ENCODE results near the gene IL17RE. TPM values are rescaled to one million over a fixed set of nuclear protein-coding genes. Genes with fewer than 3 reads are reported as not detected.
A peak's percentile ranks its signal among the peaks of the same experiment; 100 is the strongest.

IL17RE gene
- total and polyA plus RNA-seq, 2 of the 13 experiments (the other 11 are each of a cell fraction or from before 2014, with no cell fraction given): 14.5 to 24.1 TPM

GRCh38 chr3:9946112-9947024, 43.7 kb downstream of the IL17RE start:
- H3K4me3 ChIP-seq (replicated peaks in 1 of 3; ENCODE audit: insufficient read depth in 1 of 3, low read depth in 2 of 3, low read length in 3 of 3): peak overlapping the region; percentile 51 to 85 (median 77)
- DNase-seq (ENCODE audit: low spot score): peak; percentile 74
- peak; percentile 52 for FAIRE-seq
- H3K9me3 ChIP-seq (ENCODE audit: low read length): no peaks in the 10 kb centered on the region
- H2AFZ ChIP-seq (ENCODE audit: low read length): no peak overlapping the region
- H3K9ac ChIP-seq (ENCODE audit: insufficient read depth, low read depth, low read length): peak overlapping the region; percentile 83
- CTCF ChIA-PET (ENCODE audit: low intra/inter-chr PET ratio, low total read pairs): interaction anchor here (0.7 to 2.5 kb wide), 5 partner anchors 13 to 84 kb away, joined by 3 to 14 read pairs (median 3); partner anchors contain the start of genes CRELD1 and FANCD2
- no TSS peak for BruUV-seq (replicated peaks)
- H4K20me1 ChIP-seq (ENCODE audit: insufficient read depth, low read length): no peaks in the 10 kb centered on the region
- intact Hi-C loops (cut with micrococcal nuclease; ENCODE audit: unreplicated experiment): loop anchor here (1.0 to 10.0 kb wide), 4 partner anchors 14 to 84 kb away; partner anchors contain the start of genes CRELD1 and IL17RE
- H3K27me3 ChIP-seq (ENCODE audit: control insufficient read depth in 1 of 2, insufficient read depth in 2 of 2, low read length in 2 of 2): no peaks in the 10 kb centered on the region
- peaks cover 3% of the 10 kb centered on the region for H3K79me2 ChIP-seq (ENCODE audit: insufficient read depth, low read length)
- 9% methylated on average over 13 of the region's 90 CpGs for WGBS (ENCODE audit: low lambda C conversion rate)
- POLR2A ChIA-PET: interaction anchor here (0.8 to 2.6 kb wide), 31 partner anchors 9 to 346 kb away, joined by 3 to 124 read pairs (median 5); partner anchors contain the start of genes ARPC4, CAMK1, CRELD1 and EMC3
- H3K4me2 ChIP-seq (ENCODE audit: low read depth, low read length): peak overlapping the region; percentile 95
- in situ Hi-C loops (cut with HindIII; ENCODE audit: extremely low pct_ligation_motif_present, low pct_unique_long_range_greater_than_20kb): no loop called here
- peaks cover 2 to 5% of the 10 kb centered on the region in 2 experiments; a peak in 3 of 5 replicates for H3K36me3 ChIP-seq (replicated peaks in 1 of 2; ENCODE audit: control insufficient read depth in 1 of 2, insufficient read depth in 2 of 2, low read length in 2 of 2)
- H3K4me1 ChIP-seq (ENCODE audit: insufficient read depth, low read length): peaks cover 27% of the 10 kb centered on the region
- H3K27ac ChIP-seq (ENCODE audit: extremely low read length, insufficient read depth, low read length): peak overlapping the region; percentile 70
- ATAC-seq: peak; percentile 87
- TF ChIP-seq, protein P1, sequence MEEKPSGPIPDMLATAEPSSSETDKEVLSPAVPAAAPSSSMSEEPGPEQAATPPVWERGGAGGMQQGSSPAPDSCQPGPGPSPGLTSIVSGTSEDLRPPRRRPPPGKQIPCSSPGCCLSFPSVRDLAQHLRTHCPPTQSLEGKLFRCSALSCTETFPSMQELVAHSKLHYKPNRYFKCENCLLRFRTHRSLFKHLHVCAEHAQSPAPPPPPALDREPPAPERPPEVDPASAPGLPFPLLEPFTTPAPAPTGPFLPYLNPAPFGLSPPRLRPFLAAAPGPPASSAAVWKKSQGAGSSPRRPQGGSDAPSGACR (CRISPR knock-in tag; IDR thresholded peaks at IDR 0.05): peak; percentile 60; the same call in 1 of the 2 replicates
- TF ChIP-seq, protein P2, sequence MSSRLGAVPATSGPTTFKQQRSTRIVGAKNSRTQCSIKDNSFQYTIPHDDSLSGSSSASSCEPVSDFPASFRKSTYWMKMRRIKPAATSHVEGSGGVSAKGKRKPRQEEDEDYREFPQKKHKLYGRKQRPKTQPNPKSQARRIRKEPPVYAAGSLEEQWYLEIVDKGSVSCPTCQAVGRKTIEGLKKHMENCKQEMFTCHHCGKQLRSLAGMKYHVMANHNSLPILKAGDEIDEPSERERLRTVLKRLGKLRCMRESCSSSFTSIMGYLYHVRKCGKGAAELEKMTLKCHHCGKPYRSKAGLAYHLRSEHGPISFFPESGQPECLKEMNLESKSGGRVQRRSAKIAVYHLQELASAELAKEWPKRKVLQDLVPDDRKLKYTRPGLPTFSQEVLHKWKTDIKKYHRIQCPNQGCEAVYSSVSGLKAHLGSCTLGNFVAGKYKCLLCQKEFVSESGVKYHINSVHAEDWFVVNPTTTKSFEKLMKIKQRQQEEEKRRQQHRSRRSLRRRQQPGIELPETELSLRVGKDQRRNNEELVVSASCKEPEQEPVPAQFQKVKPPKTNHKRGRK (CRISPR knock-in tag; IDR thresholded peaks at IDR 0.05): no peak; the same call in 1 of the 2 replicates
- TF ChIP-seq POLR2AphosphoS5 (IDR thresholded peaks at IDR 0.05; ENCODE audit: low read depth, low read length) (peak; percentile 65), ZNF746 (CRISPR knock-in tag; IDR thresholded peaks at IDR 0.05) (no peak; the same call in 1 of the 2 replicates), ZFP82 (CRISPR knock-in tag; IDR thresholded peaks at IDR 0.05; ENCODE audit: borderline replicate concordance) (peak; percentile 10; the same call in 1 of the 2 replicates), DRAP1 (CRISPR knock-in tag; IDR thresholded peaks at IDR 0.05) (no peak), ZSCAN9 (CRISPR knock-in tag; IDR thresholded peaks at IDR 0.05; ENCODE audit: borderline replicate concordance) (peak; percentile 22; the same call in 1 of the 2 replicates), POGZ (CRISPR knock-in tag; IDR thresholded peaks at IDR 0.05) (peak; percentile 79; the same call in 1 of the 2 replicates), PHF5A (CRISPR knock-in tag; IDR thresholded peaks at IDR 0.05; ENCODE audit: low read depth, unreplicated experiment) (no peak), SP140L (CRISPR knock-in tag; IDR thresholded peaks at IDR 0.05; ENCODE audit: borderline replicate concordance) (no peak), PHF21A (CRISPR knock-in tag; IDR thresholded peaks at IDR 0.05) (peak; percentile 87), KLF15 (CRISPR knock-in tag; IDR thresholded peaks at IDR 0.05; ENCODE audit: borderline replicate concordance) (no peak), RFX1 (IDR thresholded peaks at IDR 0.05) (no peak), SAFB2 (CRISPR knock-in tag; IDR thresholded peaks at IDR 0.05; ENCODE audit: borderline replicate concordance, low read depth) (no peak), ZNF44 (CRISPR knock-in tag; IDR thresholded peaks at IDR 0.05) (no peak), PPARG (CRISPR knock-in tag; conservative IDR thresholded peaks at IDR 0.05) (peak; percentile 36; the same call in 1 of the 2 replicates), ATRX (CRISPR knock-in tag; IDR thresholded peaks at IDR 0.05; ENCODE audit: borderline replicate concordance) (no peak), NCOA2 (CRISPR knock-in tag; IDR thresholded peaks at IDR 0.05) (no peak)
- TF ChIP-seq, protein P3, sequence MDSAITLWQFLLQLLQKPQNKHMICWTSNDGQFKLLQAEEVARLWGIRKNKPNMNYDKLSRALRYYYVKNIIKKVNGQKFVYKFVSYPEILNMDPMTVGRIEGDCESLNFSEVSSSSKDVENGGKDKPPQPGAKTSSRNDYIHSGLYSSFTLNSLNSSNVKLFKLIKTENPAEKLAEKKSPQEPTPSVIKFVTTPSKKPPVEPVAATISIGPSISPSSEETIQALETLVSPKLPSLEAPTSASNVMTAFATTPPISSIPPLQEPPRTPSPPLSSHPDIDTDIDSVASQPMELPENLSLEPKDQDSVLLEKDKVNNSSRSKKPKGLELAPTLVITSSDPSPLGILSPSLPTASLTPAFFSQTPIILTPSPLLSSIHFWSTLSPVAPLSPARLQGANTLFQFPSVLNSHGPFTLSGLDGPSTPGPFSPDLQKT (CRISPR knock-in tag; IDR thresholded peaks at IDR 0.05; ENCODE audit: borderline replicate concordance): no peak

All from HepG2 (cell line).